ENCODE results near the gene CDH5.

GRCh38 chr16:66359012-66359411, 7.5 kb upstream of the CDH5 start:
- TF ChIP-seq CTCF (conservative IDR thresholded peaks at IDR 0.05; ENCODE audit: low read length) (no peak), EZH2phosphoT487 (IDR thresholded peaks at IDR 0.05; ENCODE audit: borderline replicate concordance, low read depth, low read length) (no peak)
